ENCODE data around the gene LRRC10B.

DNA sequence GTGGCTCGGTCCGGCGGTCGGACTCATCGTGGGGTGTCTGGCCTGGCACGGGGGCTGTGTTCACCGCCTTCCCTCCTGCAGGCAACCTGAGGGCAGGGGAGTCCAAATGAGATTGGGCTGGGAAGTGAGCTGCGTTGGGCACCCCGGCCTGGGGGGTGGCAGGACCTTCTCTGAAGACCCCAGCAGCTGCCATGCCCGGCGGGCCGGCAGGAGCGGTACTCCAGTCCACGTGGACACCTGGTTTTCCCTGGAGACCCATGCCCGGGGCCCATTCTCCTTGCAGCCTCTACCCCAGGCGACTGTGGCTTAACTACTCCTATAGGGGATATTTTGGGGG, 24.5 kb downstream of the LRRC10B start:
- TF ChIP-seq CTCF (IDR thresholded peaks at IDR 0.05) (no peak), POLR2A (IDR thresholded peaks at IDR 0.05) (no peak)
